Activated naive CD4-positive, alpha-beta T cell (primary cell): ENCODE data around the gene RPTOR.
"Not testable (repeated sequence)": the region's sequence is repeated elsewhere in the genome, so short reads cannot be mapped to it uniquely, and the experiment has no call there.

ENCODE experiments used
- DNase-seq, 4 experiments: peaks; one replicate each; lab custom pipeline; 2025; lab: John Stamatoyannopoulos, UW

The RPTOR gene

GRCh38 chr17:80615376-80615775 is 70.7 kb downstream of the RPTOR start:
- no peak for DNase-seq

GRCh38 chr17:80616705-80617104 is 72.1 kb downstream of the RPTOR start:
- no peak for DNase-seq

GRCh38 chr17:80618304-80618703 is 73.7 kb downstream of the RPTOR start:
- DNase-seq = no peak

- DNase-seq = no peak
Observed at GRCh38 chr17:80619535-80620235, 75.0 kb downstream of the RPTOR start.

- DNase-seq = no peak
Observed at GRCh38 chr17:80621335-80621996, 76.8 kb downstream of the RPTOR start.

- DNase-seq = no peak
Observed at GRCh38 chr17:80621997-80622357, 77.3 kb downstream of the RPTOR start.

GRCh38 chr17:80624864-80625263 is 80.2 kb downstream of the RPTOR start:
- no peak for DNase-seq

GRCh38 chr17:80625627-80626026 is 81.0 kb downstream of the RPTOR start:
- no peak for DNase-seq

GRCh38 chr17:80628881-80629280 is 84.2 kb downstream of the RPTOR start:
- DNase-seq = not testable (repeated sequence)

- DNase-seq = no peak
Observed at GRCh38 chr17:80629298-80630028, 84.8 kb downstream of the RPTOR start.

GRCh38 chr17:80630560-80631120 is 86.0 kb downstream of the RPTOR start:
- DNase-seq = no peak

- no peak for DNase-seq
Observed at GRCh38 chr17:80631142-80632045, 86.8 kb downstream of the RPTOR start.

GRCh38 chr17:80632046-80632581 is 87.5 kb downstream of the RPTOR start:
- DNase-seq = no peak

- no peak for DNase-seq
Observed at GRCh38 chr17:80633207-80633606, 88.6 kb downstream of the RPTOR start.

GRCh38 chr17:80633994-80634566 is 89.4 kb downstream of the RPTOR start:
- DNase-seq = no peak

GRCh38 chr17:80636361-80637018 is 91.9 kb downstream of the RPTOR start:
- no peak for DNase-seq

GRCh38 chr17:80637048-80637781 is 92.6 kb downstream of the RPTOR start:
- DNase-seq = no peak

GRCh38 chr17:80639658-80640057 is 95.0 kb downstream of the RPTOR start:
- no peak for DNase-seq

GRCh38 chr17:80640366-80641084 is 95.9 kb downstream of the RPTOR start:
- no peak for DNase-seq
